Measurements from ENCODE around the gene VGF. TPM values are rescaled to one million over a fixed set of nuclear protein-coding genes. Genes with fewer than 3 reads are reported as not detected.

The VGF gene
- total RNA-seq, 4 donors from 2014 or later: 1.3 to 2.3 TPM; not detected in 2

DNA sequence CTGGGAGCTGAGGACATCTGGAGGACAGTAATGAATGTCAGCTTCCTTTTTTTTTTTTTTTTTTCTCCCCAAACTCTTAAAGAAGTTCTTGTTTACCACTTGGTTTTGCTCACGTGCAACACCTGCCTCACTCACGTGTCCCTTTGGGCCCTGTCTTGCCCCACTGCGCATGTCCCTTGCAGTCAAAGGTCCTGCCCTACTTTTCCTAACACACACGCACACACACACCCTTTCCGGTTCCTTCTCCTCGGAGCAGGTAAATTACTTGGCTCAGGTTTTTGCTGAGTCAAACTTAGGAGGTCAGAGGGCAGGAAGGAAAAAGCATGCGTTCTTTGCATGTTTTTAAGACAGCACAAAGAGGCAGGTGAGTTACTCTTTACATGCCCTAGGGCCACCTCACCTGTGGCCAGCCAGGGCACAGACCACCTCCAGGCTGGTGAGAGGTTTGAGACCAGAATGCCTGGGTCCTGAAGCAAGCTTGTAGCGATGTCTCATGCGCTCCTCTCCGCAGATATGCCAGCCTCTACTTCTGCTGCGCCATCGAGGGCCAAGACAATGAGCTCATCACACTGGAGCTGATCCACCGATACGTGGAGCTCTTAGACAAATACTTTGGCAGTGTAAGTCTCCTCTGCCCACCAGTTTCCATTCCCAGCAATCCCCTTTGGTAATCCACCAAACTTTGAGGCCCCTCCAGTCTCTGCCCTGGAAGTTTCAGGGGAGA lies 8.3 kb downstream of the VGF start:
- no peak for DNase-seq
- H3K4me1 ChIP-seq: peaks cover 7 to 8% of the 10 kb centered on the region in 2 donors
- TF ChIP-seq POLR2A (IDR thresholded peaks at IDR 0.05): no peak
- TF ChIP-seq CTCF (IDR thresholded peaks at IDR 0.05): no peak
- no peaks in the 10 kb centered on the region for H3K9me3 ChIP-seq
- no peak overlapping the region for H3K27ac ChIP-seq
- intact Hi-C loops (cut with DNase I): no loop called here
- no peaks in the 10 kb centered on the region for H3K27me3 ChIP-seq
- no peak overlapping the region for H3K4me3 ChIP-seq (replicated peaks in 1 of 3)
- H3K36me3 ChIP-seq: peaks cover 14 to 15% of the 10 kb centered on the region in 2 donors
- 88 to 90% methylated on average over 12 to 14 of the region's 14 CpGs for WGBS, 2 donors

DNA sequence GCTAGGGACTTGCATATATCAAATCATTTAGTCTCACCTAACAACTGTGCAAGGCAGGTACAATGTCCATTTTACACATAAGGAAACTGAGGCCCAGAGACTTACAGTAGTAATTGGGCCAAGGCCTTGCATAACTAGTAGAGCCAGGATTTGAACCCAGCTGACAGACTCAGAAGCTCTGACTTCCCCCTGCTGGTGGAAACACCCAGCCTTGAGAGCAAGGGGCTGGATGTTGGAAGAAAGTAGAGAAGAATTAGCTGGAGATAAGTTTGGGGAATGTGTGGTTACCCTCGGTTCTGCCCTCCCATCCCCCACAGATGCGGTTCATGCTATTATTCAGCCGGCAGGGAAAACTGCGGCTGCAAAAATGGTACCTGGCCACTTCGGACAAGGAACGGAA lies 9.1 kb downstream of the VGF start:
- no peak for DNase-seq
- TF ChIP-seq POLR2A (IDR thresholded peaks at IDR 0.05) (no peak), CTCF (IDR thresholded peaks at IDR 0.05) (no peak)
- Histone ChIP-seq H3K36me3 (peaks cover 14 to 15% of the 10 kb centered on the region in 2 donors), H3K4me3 (replicated peaks in 1 of 3) (no peak overlapping the region), H3K27ac (no peak overlapping the region), H3K27me3 (no peaks in the 10 kb centered on the region), H3K4me1 (peaks cover 7 to 8% of the 10 kb centered on the region in 2 donors), H3K9me3 (no peaks in the 10 kb centered on the region)
- WGBS, 2 donors: 78 to 84% methylated on average over 6 of the region's 6 CpGs
- intact Hi-C loops (cut with DNase I): no loop called here

DNA sequence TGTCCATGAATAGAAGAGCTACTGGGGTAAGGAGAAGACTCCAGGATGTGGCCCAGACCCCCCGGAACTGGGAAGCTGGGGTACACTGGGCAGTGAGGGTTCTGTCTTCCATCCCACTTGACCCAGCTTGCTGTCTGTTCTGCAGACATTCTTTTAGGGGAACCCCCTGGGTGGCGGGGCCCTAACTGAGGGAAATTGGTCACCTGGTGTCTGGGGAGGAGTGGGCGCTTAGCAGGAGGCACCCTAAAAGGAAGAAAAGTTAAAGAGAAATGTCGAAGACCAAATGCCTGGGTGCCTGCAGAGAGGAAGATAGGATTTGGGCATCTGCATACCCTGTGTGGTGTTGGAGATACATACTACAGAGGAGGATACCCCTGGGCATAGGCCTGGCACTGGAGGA lies 10.1 kb downstream of the VGF start:
- no peak for TF ChIP-seq POLR2A (IDR thresholded peaks at IDR 0.05)
- Histone ChIP-seq H3K27ac (peak overlapping the region in 1 of 3 donors; percentile 9), H3K27me3 (no peaks in the 10 kb centered on the region), H3K4me1 (peaks cover 7 to 8% of the 10 kb centered on the region in 2 donors), H3K9me3 (no peaks in the 10 kb centered on the region), H3K4me3 (replicated peaks in 1 of 3) (peak overlapping the region in 1 of 3 donors; percentile 94), H3K36me3 (peaks cover 13 to 14% of the 10 kb centered on the region in 2 donors)
- DNase-seq: no peak
- 61 to 69% methylated on average over 4 of the region's 4 CpGs for WGBS, 2 donors
- intact Hi-C loops (cut with DNase I): no loop called here

DNA sequence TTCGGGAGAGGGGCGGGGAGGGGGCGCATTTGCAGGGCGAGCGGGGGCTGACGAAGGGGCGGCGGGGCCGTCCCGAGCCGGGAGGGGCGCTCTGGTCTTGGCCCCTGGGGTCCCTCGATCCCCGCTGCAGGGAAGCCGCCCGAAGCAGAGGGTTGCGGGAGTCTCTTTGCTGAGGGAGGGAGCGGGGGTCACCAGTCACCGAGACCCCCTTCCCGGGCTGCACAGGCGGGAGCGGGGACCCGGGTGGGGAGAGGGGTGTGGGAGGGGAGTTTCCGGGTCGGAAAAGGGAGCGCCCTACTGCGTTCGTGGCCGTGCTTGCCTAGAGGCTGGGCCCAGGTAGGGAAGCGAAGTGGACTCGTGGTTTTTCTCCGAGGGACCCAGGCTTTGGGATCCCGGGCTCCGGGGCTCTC lies 10.7 kb downstream of the VGF start:
- H3K9me3 ChIP-seq: no peaks in the 10 kb centered on the region
- peak in 1 of 2 donors; percentile 8 for DNase-seq
- TF ChIP-seq CTCF (IDR thresholded peaks at IDR 0.05): no peak
- TF ChIP-seq POLR2A (IDR thresholded peaks at IDR 0.05): no peak
- H3K4me1 ChIP-seq: peaks cover 7 to 8% of the 10 kb centered on the region in 2 donors
- WGBS, 2 donors: 2 to 4% methylated on average over 9 to 11 of the region's 34 CpGs
- H3K36me3 ChIP-seq: peaks cover 10 to 14% of the 10 kb centered on the region in 2 donors
- no peaks in the 10 kb centered on the region for H3K27me3 ChIP-seq
- intact Hi-C loops (cut with DNase I): no loop called here
- H3K27ac ChIP-seq: peak overlapping the region in 1 of 3 donors; percentile 9
- peak overlapping the region; percentile 63 to 94 (median 74) for H3K4me3 ChIP-seq (replicated peaks in 1 of 3)

- no peaks in the 10 kb centered on the region for H3K27me3 ChIP-seq
- peak within 1 kb of the TSS in 1 of 3 donors; percentile 9 for H3K27ac ChIP-seq
- H3K4me1 ChIP-seq: peaks cover 7 to 8% of the 10 kb centered on the region in 2 donors
- no peaks in the 10 kb centered on the region for H3K9me3 ChIP-seq
- TF ChIP-seq CTCF (IDR thresholded peaks at IDR 0.05): no peak
- peak in 1 of 2 donors; percentile 48 for TF ChIP-seq POLR2A (IDR thresholded peaks at IDR 0.05)
- intact Hi-C loops (cut with DNase I): no loop called here
- peak; percentile 96 to 97 for DNase-seq
- H3K36me3 ChIP-seq: peaks cover 5 to 9% of the 10 kb centered on the region in 2 donors
- peak within 1 kb of the TSS; percentile 63 to 94 (median 74) for H3K4me3 ChIP-seq (replicated peaks in 1 of 3)
- 6 to 12% methylated on average over 15 to 34 of the region's 51 CpGs for WGBS, 2 donors
Measured at GRCh38 chr7:101153969-101154692, 11.2 kb downstream of the VGF start, which contains the start of gene AP1S1. TSS of gene AP1S1 (plus strand) at chr7:101154476. CDS start at chr7:101154515, 39 bp downstream.
